Activated CD8-positive, alpha-beta T cell treated with anti-CD3 and anti-CD28 coated beads, Interleukin-2, amount 10 ng/mL, durations not matched to agents 7 days and 5 days (primary cell): ENCODE results near the gene PDE4B. TPM values are rescaled to one million over a fixed set of nuclear protein-coding genes. Genes with fewer than 3 reads are reported as not detected.

Source experiments
- ATAC-seq: fragments of 150-1000 bp; cut with Tn5 transposase; one replicate; pipeline ENCODE4 v1.10.0; 2021; ENCODE audit warnings: moderate library complexity
- CTCF ChIA-PET: fragments of 350-600 bp; sonication (Branson Sonifier 250); formaldehyde crosslinking; loops from one replicate; lab custom pipeline; 2021; ENCODE audit warnings: antibody characterized with exemption; lab: Charles Lee
- POLR2A ChIA-PET: fragments of 350-600 bp; sonication (Branson Sonifier 250); formaldehyde crosslinking; loops from one replicate; lab custom pipeline; 2021; ENCODE audit warnings: antibody characterized with exemption; lab: Charles Lee
- DNase-seq: peaks from one replicate; pipeline ENCODE4 v3.0.0-alpha.2; 2020
- H3K27ac Mint-ChIP-seq: one replicate; pipeline ENCODE4 v1.8.0; 2021; ENCODE audit warnings: mild to moderate bottlenecking, mixed read lengths
- H3K27me3 Mint-ChIP-seq: one replicate; pipeline ENCODE4 v1.8.0; 2021; ENCODE audit warnings: low read depth, mixed read lengths
- H3K36me3 Mint-ChIP-seq: one replicate; pipeline ENCODE4 v1.8.0; 2021; ENCODE audit warnings: low read depth, mixed read lengths
- H3K4me1 Mint-ChIP-seq: one replicate; pipeline ENCODE4 v1.8.0; 2021; ENCODE audit warnings: low read depth, mixed read lengths
- H3K4me3 Mint-ChIP-seq: one replicate; pipeline ENCODE4 v1.8.0; 2021; ENCODE audit warnings: mild to moderate bottlenecking, mixed read lengths
- H3K9me3 Mint-ChIP-seq: one replicate; pipeline ENCODE4 v1.8.0; 2022; ENCODE audit warnings: mixed read lengths; ENCODE audit not compliant: insufficient read depth
- total RNA-seq, 2 experiments: library from RNA; stranded (reverse); gene quantifications; one replicate each; pipeline ENCODE4 v1.2.3, GENCODE V29; 2021

The PDE4B gene
- total RNA-seq, 2 experiments from 2014 or later: 21.4 to 24.3 TPM

DNA sequence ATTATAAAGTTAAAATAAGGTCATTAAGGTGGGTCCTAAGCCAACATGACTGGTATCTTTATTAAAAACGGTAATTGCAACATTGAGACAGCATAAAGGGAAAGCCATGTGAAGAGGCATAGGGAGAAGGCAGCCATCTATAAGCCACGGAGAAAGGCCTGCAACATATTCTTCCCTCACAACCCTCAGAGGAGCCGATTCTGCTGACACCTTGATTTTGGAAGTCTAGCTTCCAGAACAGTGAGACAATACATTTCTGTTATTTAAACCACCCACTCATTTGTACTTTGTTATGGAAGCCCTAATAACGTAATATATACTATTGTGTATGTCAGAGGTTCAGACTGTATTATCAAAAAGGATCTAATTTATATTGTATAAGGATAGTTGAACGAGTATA, 190.8 kb downstream of the PDE4B start:
- Mint-ChIP-seq H3K4me1 (no peaks in the 10 kb centered on the region), H3K4me3 (no peak overlapping the region), H3K27me3 (peaks cover 7% of the 10 kb centered on the region), H3K9me3 (no peaks in the 10 kb centered on the region), H3K27ac (no peak overlapping the region), H3K36me3 (no peaks in the 10 kb centered on the region)
- CTCF ChIA-PET: no interaction called here
- POLR2A ChIA-PET: no interaction called here
- no peak for DNase-seq
- ATAC-seq: no peak

DNA sequence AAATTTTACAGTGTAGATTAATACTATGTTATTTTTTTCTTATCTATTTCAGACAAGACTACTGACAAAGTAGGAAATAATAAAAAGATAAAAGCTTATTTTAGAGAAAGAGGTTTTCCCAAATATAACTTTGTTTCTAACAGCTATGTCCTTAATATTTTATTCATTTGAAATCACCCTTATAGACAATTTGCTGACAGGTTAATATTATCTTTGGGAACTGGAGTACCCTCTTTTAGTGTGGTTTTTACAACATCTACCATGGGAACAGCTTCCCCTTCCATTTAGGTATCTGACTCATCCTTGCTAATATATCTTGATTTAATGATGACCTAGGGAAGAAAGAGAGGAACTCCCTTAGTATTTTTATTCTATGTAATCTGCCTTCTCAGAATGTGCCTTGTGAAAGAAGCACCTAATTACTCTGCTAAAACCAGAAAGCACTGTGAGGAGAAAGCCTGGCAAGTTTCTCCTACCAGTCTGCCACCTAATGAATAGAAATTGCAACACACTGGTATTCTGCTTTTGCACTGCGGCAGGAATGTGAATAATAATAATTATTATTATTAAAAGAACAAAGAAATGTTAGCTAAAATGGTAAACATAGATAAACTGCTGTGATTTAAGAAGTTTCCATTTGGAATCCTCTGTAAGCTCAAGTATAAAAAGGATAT, 192.8 kb downstream of the PDE4B start:
- Mint-ChIP-seq H3K36me3 (no peaks in the 10 kb centered on the region), H3K27me3 (peaks cover 4% of the 10 kb centered on the region), H3K27ac (no peak overlapping the region), H3K4me3 (no peak overlapping the region), H3K4me1 (no peaks in the 10 kb centered on the region), H3K9me3 (no peaks in the 10 kb centered on the region)
- ATAC-seq (no peak), DNase-seq (no peak)
- ChIA-PET CTCF (interaction anchor here (1.9 kb wide), 1 partner anchor 257 kb away, joined by 11 read pairs; no protein-coding TSS in a partner anchor), POLR2A (no interaction called here)

DNA sequence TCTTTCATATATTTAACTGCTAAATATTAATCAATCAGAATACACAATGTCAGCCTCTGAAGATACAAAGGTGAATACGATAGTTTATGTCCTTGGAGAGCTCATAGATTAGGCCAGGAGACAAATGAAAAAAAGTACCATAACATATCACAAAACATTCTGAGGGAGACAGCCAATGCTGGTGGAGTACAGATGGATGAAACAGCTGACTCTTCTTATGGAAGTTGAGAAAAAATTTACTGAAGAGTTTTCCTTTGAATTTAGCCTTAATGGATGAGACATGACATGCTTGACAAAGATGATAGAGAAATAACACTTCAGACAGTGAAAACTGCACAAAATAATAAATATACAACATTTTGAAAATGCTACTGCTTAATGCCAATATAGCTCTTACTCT, 193.5 kb downstream of the PDE4B start:
- DNase-seq (no peak), ATAC-seq (no peak)
- Mint-ChIP-seq H3K27ac (no peak overlapping the region), H3K36me3 (no peaks in the 10 kb centered on the region), H3K4me3 (no peak overlapping the region), H3K4me1 (no peaks in the 10 kb centered on the region), H3K9me3 (no peaks in the 10 kb centered on the region), H3K27me3 (peaks cover 6% of the 10 kb centered on the region)
- ChIA-PET POLR2A (interaction anchor here (0.6 kb wide), 1 partner anchor 1535 kb away, joined by 5 read pairs; no protein-coding TSS in a partner anchor), CTCF (interaction anchor here (1.9 kb wide), 1 partner anchor 257 kb away, joined by 11 read pairs; no protein-coding TSS in a partner anchor)

DNA sequence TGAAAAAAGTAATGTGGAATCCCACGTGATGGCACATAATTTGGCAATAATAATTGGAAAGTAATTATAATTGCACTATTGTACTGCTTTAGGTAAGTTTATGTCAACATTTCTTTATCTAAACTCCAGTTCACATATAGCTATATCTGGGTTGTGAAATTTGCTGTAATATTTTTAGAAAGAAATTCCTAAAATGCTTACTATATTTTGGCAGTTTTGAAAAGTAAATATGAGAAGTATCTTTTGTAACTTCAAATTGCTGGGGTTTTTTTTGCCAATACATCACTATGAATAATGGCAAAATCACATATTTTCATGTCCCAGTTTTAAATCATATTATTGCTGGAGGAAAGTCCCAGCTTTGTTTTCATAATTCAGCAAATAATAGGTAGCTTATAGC, 197.5 kb downstream of the PDE4B start:
- no peak overlapping the region for H3K4me3 Mint-ChIP-seq
- no peaks in the 10 kb centered on the region for H3K4me1 Mint-ChIP-seq
- no peaks in the 10 kb centered on the region for H3K9me3 Mint-ChIP-seq
- ChIA-PET CTCF (no interaction called here), POLR2A (no interaction called here)
- peaks cover 4% of the 10 kb centered on the region for H3K27me3 Mint-ChIP-seq
- no peak overlapping the region for H3K27ac Mint-ChIP-seq
- no peaks in the 10 kb centered on the region for H3K36me3 Mint-ChIP-seq
- no peak for DNase-seq
- ATAC-seq: no peak

DNA sequence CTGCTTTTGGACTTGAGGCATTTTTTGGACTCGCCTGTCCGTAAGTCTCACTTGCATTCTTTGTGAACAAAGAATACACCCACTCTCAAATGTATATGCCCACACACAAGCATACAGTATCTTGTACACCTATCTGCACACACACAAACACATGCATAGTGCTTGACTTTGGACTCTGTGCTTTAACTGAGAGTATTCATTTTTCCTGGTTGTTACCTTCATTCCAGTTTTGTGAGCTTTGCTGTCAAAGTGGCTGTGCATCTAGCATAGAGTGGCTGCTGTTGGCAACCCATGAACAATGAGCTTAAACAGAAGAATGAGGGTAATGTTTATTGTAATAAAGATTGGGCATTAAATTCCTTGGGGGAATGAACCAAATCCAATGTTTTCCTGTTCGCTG, 199.0 kb downstream of the PDE4B start:
- ChIA-PET POLR2A (no interaction called here), CTCF (interaction anchor here (1.0 to 4.3 kb wide), 2 partner anchors 252 to 455 kb away, joined by 4 to 20 read pairs; no protein-coding TSS in a partner anchor)
- Mint-ChIP-seq H3K27me3 (peaks cover 2% of the 10 kb centered on the region), H3K36me3 (no peaks in the 10 kb centered on the region), H3K27ac (no peak overlapping the region), H3K4me3 (no peak overlapping the region), H3K9me3 (no peaks in the 10 kb centered on the region), H3K4me1 (no peaks in the 10 kb centered on the region)
- ATAC-seq (no peak), DNase-seq (no peak)

DNA sequence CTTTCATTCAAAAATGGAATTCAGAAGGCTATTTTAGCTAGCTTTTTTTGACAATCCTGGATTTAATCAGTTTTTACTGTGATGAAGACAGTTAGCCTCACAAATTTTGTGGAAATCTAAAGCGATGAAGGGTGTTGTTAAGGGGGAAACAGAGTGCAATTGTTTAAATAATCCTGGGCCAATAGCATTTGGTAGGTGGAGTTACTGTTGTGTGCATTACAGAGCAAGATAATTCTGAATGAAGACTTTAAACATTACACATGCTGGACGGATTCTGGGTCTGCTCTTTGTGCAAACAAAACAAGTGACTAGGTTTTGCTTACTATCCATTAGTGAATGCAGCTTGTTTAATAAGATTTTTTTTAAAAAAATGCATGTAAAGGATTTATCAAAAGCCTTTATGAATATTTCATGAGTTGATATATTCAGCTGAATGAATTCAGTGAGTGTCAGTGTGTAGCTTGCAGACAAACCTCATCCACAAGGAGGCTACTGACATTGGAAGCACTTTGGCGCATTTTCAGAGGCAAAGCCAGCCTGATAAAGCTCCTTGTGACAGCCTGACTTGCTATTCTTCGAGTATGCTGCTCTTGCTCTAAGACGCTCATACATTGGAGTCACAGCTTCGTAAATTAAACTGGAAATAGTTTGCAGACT, 199.6 kb downstream of the PDE4B start:
- CTCF ChIA-PET: interaction anchor here (0.7 to 4.3 kb wide), 3 partner anchors 251 to 1905 kb away, joined by 3 to 20 read pairs (median 4); no protein-coding TSS in a partner anchor
- no peak for ATAC-seq
- POLR2A ChIA-PET: no interaction called here
- Mint-ChIP-seq H3K4me1 (no peaks in the 10 kb centered on the region), H3K4me3 (no peak overlapping the region), H3K27ac (no peak overlapping the region), H3K36me3 (no peaks in the 10 kb centered on the region), H3K9me3 (no peaks in the 10 kb centered on the region), H3K27me3 (peaks cover 2% of the 10 kb centered on the region)
- no peak for DNase-seq

DNA sequence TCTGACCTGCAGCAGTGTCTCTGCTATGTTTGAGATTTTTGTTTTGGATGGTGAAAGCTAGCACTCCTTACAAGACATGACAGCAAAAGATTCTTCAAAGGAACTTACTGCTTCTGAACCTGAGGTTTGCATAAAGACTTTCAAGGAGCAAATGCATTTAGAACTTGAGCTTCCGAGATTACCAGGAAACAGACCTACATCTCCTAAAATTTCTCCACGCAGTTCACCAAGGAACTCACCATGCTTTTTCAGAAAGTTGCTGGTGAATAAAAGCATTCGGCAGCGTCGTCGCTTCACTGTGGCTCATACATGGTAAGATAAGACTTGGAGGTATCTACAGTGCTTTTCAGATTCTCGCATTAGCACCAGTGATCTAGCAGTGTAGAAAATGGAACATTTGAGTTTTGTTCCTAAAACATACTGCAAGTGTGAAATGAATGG, 200.2 kb downstream of the PDE4B start:
- no peaks in the 10 kb centered on the region for H3K9me3 Mint-ChIP-seq
- CTCF ChIA-PET: interaction anchor here (0.7 to 4.3 kb wide), 3 partner anchors 251 to 1904 kb away, joined by 3 to 20 read pairs (median 3); no protein-coding TSS in a partner anchor
- POLR2A ChIA-PET: no interaction called here
- H3K27ac Mint-ChIP-seq: no peak overlapping the region
- H3K36me3 Mint-ChIP-seq: no peaks in the 10 kb centered on the region
- peaks cover 2% of the 10 kb centered on the region for H3K27me3 Mint-ChIP-seq
- ATAC-seq (no peak), DNase-seq (no peak)
- H3K4me1 Mint-ChIP-seq: no peaks in the 10 kb centered on the region
- no peak overlapping the region for H3K4me3 Mint-ChIP-seq

DNA sequence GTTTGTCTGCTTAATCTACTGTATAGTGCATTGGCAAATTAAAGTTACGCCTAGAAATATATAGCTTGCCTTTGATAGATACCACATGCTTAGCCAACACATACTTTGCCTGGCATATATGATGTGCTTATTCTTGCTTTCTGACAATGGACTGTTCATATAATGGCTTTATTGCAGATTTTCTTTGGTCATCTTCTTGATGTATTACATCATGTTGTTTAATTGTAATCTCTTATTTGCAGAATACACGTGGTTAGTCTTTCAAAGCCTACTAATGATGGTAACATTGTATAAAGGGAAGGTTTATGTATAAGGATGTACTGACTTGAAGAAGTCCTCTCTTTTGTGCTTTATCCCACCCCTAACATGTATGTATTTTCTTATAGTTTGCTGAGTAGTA, 201.5 kb downstream of the PDE4B start:
- H3K36me3 Mint-ChIP-seq: no peaks in the 10 kb centered on the region
- ATAC-seq: no peak
- CTCF ChIA-PET: interaction anchor here (4.3 kb wide), 1 partner anchor 249 kb away, joined by 20 read pairs; no protein-coding TSS in a partner anchor
- no peak overlapping the region for H3K27ac Mint-ChIP-seq
- no peak for DNase-seq
- H3K27me3 Mint-ChIP-seq: peaks cover 5% of the 10 kb centered on the region
- POLR2A ChIA-PET: no interaction called here
- H3K4me3 Mint-ChIP-seq: no peak overlapping the region
- H3K9me3 Mint-ChIP-seq: no peaks in the 10 kb centered on the region
- H3K4me1 Mint-ChIP-seq: no peaks in the 10 kb centered on the region

DNA sequence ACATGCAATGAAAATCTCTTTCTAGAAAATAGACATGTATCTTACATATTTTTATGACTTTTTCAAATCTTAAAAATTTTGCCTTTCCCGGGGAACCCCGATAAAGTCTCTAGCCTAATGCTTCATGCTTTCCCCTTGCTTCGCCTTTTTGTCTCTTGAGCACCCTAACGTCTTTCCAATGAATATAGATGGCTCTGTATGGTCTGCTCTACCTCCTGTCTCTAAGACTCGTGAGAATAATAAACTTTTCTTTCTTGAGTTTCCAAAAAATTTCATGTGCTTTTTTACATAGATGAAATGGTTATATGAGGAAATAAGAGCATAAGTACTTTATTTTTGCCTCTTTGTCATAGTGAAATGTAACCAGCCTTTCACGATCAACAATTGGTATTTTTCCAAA, 202.6 kb downstream of the PDE4B start:
- Mint-ChIP-seq H3K27ac (no peak overlapping the region), H3K27me3 (peaks cover 5% of the 10 kb centered on the region), H3K9me3 (no peaks in the 10 kb centered on the region), H3K36me3 (no peaks in the 10 kb centered on the region), H3K4me3 (no peak overlapping the region), H3K4me1 (no peaks in the 10 kb centered on the region)
- ChIA-PET CTCF (interaction anchor here (4.3 kb wide), 1 partner anchor 248 kb away, joined by 20 read pairs; no protein-coding TSS in a partner anchor), POLR2A (no interaction called here)
- DNase-seq (no peak), ATAC-seq (no peak)

DNA sequence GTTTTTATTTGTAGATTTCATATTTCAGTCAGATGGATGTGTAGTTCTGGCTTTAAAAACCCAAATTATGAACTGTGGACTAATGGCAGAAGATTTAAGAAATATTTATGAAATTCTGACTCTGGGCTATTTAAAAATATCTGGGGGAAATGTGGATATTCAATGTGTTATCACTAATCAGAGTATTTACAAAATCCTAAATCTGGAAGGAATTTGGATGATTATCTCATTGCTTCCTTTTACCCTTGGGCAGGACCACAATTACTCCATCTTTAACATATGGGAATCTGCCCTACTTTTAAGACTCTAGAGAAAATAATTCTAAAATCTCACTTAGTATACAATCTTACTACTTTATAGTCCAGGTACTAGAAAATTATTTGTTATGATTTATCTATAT, 203.2 kb downstream of the PDE4B start:
- peaks cover 6% of the 10 kb centered on the region for H3K27me3 Mint-ChIP-seq
- H3K36me3 Mint-ChIP-seq: no peaks in the 10 kb centered on the region
- no peak overlapping the region for H3K27ac Mint-ChIP-seq
- H3K4me3 Mint-ChIP-seq: no peak overlapping the region
- no peaks in the 10 kb centered on the region for H3K9me3 Mint-ChIP-seq
- ChIA-PET CTCF (no interaction called here), POLR2A (no interaction called here)
- H3K4me1 Mint-ChIP-seq: no peaks in the 10 kb centered on the region
- ATAC-seq (no peak), DNase-seq (no peak)

DNA sequence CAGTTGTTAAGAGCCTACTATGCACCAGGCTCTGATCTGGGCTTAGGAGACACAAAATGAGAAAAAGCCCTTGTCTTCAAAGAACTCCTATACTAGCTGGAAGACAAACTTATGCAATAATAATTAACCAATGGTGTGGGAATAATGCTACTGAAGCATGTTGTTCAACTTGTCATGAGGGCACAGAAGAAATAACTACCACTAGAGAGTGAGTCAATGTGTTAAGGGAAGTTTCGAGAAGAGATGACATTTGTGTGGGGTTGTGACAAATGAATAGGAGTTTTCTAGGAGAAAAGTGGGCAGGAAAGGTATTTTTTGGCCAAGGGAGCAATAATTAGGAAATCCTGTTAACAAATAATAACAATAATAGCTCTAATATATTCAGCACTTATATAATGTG, 205.0 kb downstream of the PDE4B start:
- CTCF ChIA-PET: interaction anchor here (1.2 to 3.1 kb wide), 2 partner anchors 38 to 245 kb away, joined by 4 to 12 read pairs; no protein-coding TSS in a partner anchor
- Mint-ChIP-seq H3K27me3 (peaks cover 6% of the 10 kb centered on the region), H3K27ac (no peak overlapping the region)

More for the DNA sequence above, 205.0 kb downstream of the PDE4B start:
- Mint-ChIP-seq H3K9me3 (no peaks in the 10 kb centered on the region), H3K4me1 (no peaks in the 10 kb centered on the region), H3K4me3 (no peak overlapping the region), H3K36me3 (no peaks in the 10 kb centered on the region)
- DNase-seq (no peak), ATAC-seq (no peak)
- POLR2A ChIA-PET: no interaction called here
